HCT116 (cell line): ENCODE results near the gene FOXK1. TPM values are rescaled to one million over a fixed set of nuclear protein-coding genes. Genes with fewer than 3 reads are reported as not detected.

ENCODE experiments used
- ATAC-seq: fragments of 200-7000 bp; cut with Tn5 transposase; 2 replicates; pipeline ENCODE4 v1.9.1; 2020; ENCODE audit warnings: mild to moderate bottlenecking, moderate library complexity
- BruUV-seq: library from RNA; stranded (reverse); fragments of 400-500 nt; replicated peaks from 2 replicates; lab custom pipeline; 2021; lab: Mats Ljungman, UMichigan
- CTCF ChIA-PET: fragments of 300-600 bp; sonication (Branson Sonifier 250); formaldehyde crosslinking; loops from one replicate; lab custom pipeline; 2021; ENCODE audit warnings: antibody characterized with exemption; lab: Charles Lee
- POLR2A ChIA-PET: fragments of 300-600, 350-600 bp; sonication (Branson Sonifier 250); formaldehyde crosslinking; loops from one replicate; lab custom pipeline; 2021; ENCODE audit warnings: antibody characterized with exemption; lab: Charles Lee
- RAD21 ChIA-PET, 2 experiments: fragments of 300-600 bp; sonication (Branson Sonifier 250); formaldehyde crosslinking; loops; one replicate each; lab custom pipeline; 2023; ENCODE audit warnings: low total read pairs in 2 of 2; ENCODE audit not compliant: uncharacterized antibody in 2 of 2, unreplicated experiment in 2 of 2, low non-redundant PET in 1 of 2; lab: Charles Lee
- DNase-seq: peaks from one replicate; pipeline ENCODE4 v3.0.0-alpha.2; 2010; ENCODE audit warnings: low read depth, low spot score
- H2AFZ ChIP-seq: fragments of 200-600 bp; shearing (Covaris generic), sonication (generic); 2 replicates; pipeline ENCODE4 v1.6.1; 2017; ENCODE audit warnings: low read depth, mixed run types, mixed read lengths, antibody characterized with exemption, low read length; ENCODE audit not compliant: poor library complexity, severe bottlenecking
- H3K27ac ChIP-seq: 2 replicates; pipeline ENCODE4 v1.5.1; 2012; ENCODE audit warnings: low read depth, low read length
- H3K27me3 ChIP-seq: fragments of 200-600 bp; sonication (generic); 2 replicates; pipeline ENCODE4 v1.6.1; 2016; ENCODE audit warnings: mixed run types, low read length, mixed read lengths; ENCODE audit not compliant: insufficient read depth
- H3K36me3 ChIP-seq, 2 experiments: fragments of 200-500 bp in 1 of 2; fragments of 200-600 bp in 1 of 2; sonication (Bioruptor generic) in 1 of 2; sonication (generic) in 1 of 2; 2 replicates each; pipeline versions ENCODE4 v1.5.1 to v1.6.1; 2014 to 2016; ENCODE audit warnings: low read length in 2 of 2, inconsistent platforms in 1 of 2, mixed read lengths in 1 of 2, mixed run types in 1 of 2; ENCODE audit not compliant: insufficient read depth in 2 of 2, control insufficient read depth in 1 of 2
- H3K4me1 ChIP-seq, 2 experiments: fragments of 200-600 bp in 1 of 2; sonication (generic) in 1 of 2; 2 replicates each; pipeline versions ENCODE4 v1.5.1 to v1.6.1; 2012 to 2017; ENCODE audit warnings: low read length in 2 of 2, inconsistent platforms in 1 of 2, mild to moderate bottlenecking in 1 of 2, mixed read lengths in 1 of 2, mixed run types in 1 of 2, moderate library complexity in 1 of 2; ENCODE audit not compliant: insufficient read depth in 2 of 2, control insufficient read depth in 1 of 2
- H3K4me2 ChIP-seq: fragments of 200-600 bp; sonication (generic); 2 replicates; pipeline ENCODE4 v1.6.1; 2017; ENCODE audit warnings: mixed run types, low read length, mixed read lengths
- H3K4me3 ChIP-seq, 2 experiments: fragments of 200-600 bp in 1 of 2; sonication (generic) in 1 of 2; replicated peaks in 1 of 2; 2 replicates each; pipeline ENCODE4 v1.5.1; 2011 to 2016; ENCODE audit warnings: low read length in 2 of 2, control low read depth in 1 of 2, low read depth in 1 of 2, mild to moderate bottlenecking in 1 of 2, mixed read lengths in 1 of 2, mixed run types in 1 of 2
- H3K79me2 ChIP-seq: fragments of 200-600 bp; sonication (generic); 2 replicates; pipeline ENCODE4 v1.6.1; 2017; ENCODE audit warnings: mild to moderate bottlenecking, mixed run types, low read length, moderate library complexity, mixed read lengths; ENCODE audit not compliant: insufficient read depth
- H3K9ac ChIP-seq: fragments of 200-600 bp; sonication (generic); 2 replicates; pipeline ENCODE4 v1.6.1; 2016; ENCODE audit warnings: low read length, mixed read lengths
- H3K9me2 ChIP-seq: fragments of 200-600 bp; sonication (generic), shearing (Covaris generic); 2 replicates; pipeline ENCODE4 v1.6.1; 2017; ENCODE audit warnings: mixed run types, mild to moderate bottlenecking, moderate library complexity; ENCODE audit not compliant: insufficient read depth
- H3K9me3 ChIP-seq, 2 experiments: fragments of 200-500 bp in 1 of 2; fragments of 200-600 bp in 1 of 2; sonication (Bioruptor generic) in 1 of 2; sonication (generic) in 1 of 2; 2 replicates each; pipeline ENCODE4 v1.6.1; 2014 to 2017; ENCODE audit warnings: low read length in 2 of 2, mixed read lengths in 2 of 2, inconsistent platforms in 1 of 2, low read depth in 1 of 2, mild to moderate bottlenecking in 1 of 2, mixed run types in 1 of 2, moderate library complexity in 1 of 2; ENCODE audit not compliant: control insufficient read depth in 1 of 2, insufficient read depth in 1 of 2
- H4K20me1 ChIP-seq: fragments of 200-600 bp; sonication (generic), shearing (Covaris generic); 2 replicates; pipeline ENCODE4 v1.6.1; 2017; ENCODE audit warnings: mixed run types, mild to moderate bottlenecking, moderate library complexity; ENCODE audit not compliant: insufficient read depth
- EGR1 ChIP-seq: IDR thresholded peaks from 2 replicates; pipeline ENCODE4 v1.6.1; 2012; ENCODE audit warnings: low read depth
- EZH2phosphoT487 ChIP-seq: fragments of 200-600 bp; IDR thresholded peaks from 2 replicates; pipeline ENCODE4 v1.6.1; 2018; ENCODE audit warnings: antibody characterized with exemption, borderline replicate concordance
- FOSL1 ChIP-seq: IDR thresholded peaks from 2 replicates; pipeline ENCODE4 v1.6.1; 2012; ENCODE audit warnings: low read depth
- MAX ChIP-seq: IDR thresholded peaks from 2 replicates; pipeline ENCODE4 v1.6.1; 2012
- POLR2A ChIP-seq: IDR thresholded peaks from 2 replicates; pipeline ENCODE4 v1.7.0; 2011; ENCODE audit warnings: borderline replicate concordance; ENCODE audit not compliant: insufficient read depth, insufficient read length; ENCODE audit errors: extremely low read depth
- POLR2AphosphoS5 ChIP-seq: IDR thresholded peaks from 2 replicates; pipeline ENCODE4 v1.6.1; 2011; ENCODE audit warnings: mild to moderate bottlenecking, low read depth, low read length, moderate library complexity
- SIN3A ChIP-seq: IDR thresholded peaks from 2 replicates; pipeline ENCODE4 v1.6.1; 2012; ENCODE audit warnings: low read depth
- TCF7L2 ChIP-seq: IDR thresholded peaks from 2 replicates; pipeline ENCODE4 v1.7.0; 2011; ENCODE audit warnings: borderline replicate concordance, inconsistent platforms; ENCODE audit not compliant: insufficient read depth, insufficient read length; ENCODE audit errors: extremely low read depth
- ZFX ChIP-seq: fragments of 450-650 bp; IDR thresholded peaks from 2 replicates; pipeline ENCODE4 v1.6.1; 2017
- ZNF274 ChIP-seq: fragments of 200-500 bp; sonication (Bioruptor generic); IDR thresholded peaks from 2 replicates; pipeline ENCODE4 v1.6.1; 2014; ENCODE audit warnings: mild to moderate bottlenecking, low read depth, low read length, inconsistent platforms
- intact Hi-C: fragments of 100-400 bp; cut with micrococcal nuclease; formaldehyde crosslinking; loops from 2 replicates; pipeline ENCODE4 v1.10.0; 2022
- total RNA-seq: library from RNA; stranded (reverse); gene quantifications from one replicate; pipeline ENCODE4 v1.2.1, GENCODE V29; 2021; ENCODE audit not compliant: unreplicated experiment
- TF ChIP-seq, protein P1 (sequence below): IDR thresholded peaks from 2 replicates; pipeline ENCODE4 v1.6.1; 2012
- TF ChIP-seq, protein P2 (sequence below): IDR thresholded peaks from 2 replicates; pipeline ENCODE4 v1.6.1; 2012; ENCODE audit warnings: low read depth

FOXK1 gene
- total RNA-seq, 1 experiment from 2014 or later = 60.5 TPM

- no peak overlapping the region for H3K9ac ChIP-seq
- peaks cover 99% of the 10 kb centered on the region for H3K79me2 ChIP-seq
- peaks cover 0 to 5% of the 10 kb centered on the region in 2 experiments; a peak in 1 of 4 replicates for H3K36me3 ChIP-seq
- TF ChIP-seq MAX (no peak), EGR1 (no peak), EZH2phosphoT487 (no peak)
- TF ChIP-seq, protein P1, sequence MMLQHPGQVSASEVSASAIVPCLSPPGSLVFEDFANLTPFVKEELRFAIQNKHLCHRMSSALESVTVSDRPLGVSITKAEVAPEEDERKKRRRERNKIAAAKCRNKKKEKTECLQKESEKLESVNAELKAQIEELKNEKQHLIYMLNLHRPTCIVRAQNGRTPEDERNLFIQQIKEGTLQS = no peak
- H2AFZ ChIP-seq = no peak overlapping the region
- no peak overlapping the region for H3K4me3 ChIP-seq
- BruUV-seq = no TSS peak
- H4K20me1 ChIP-seq = 0 out of 2 replicates have a peak, but pooled peaks cover 8% of the 10 kb centered on the region
- no peaks in the 10 kb centered on the region for H3K9me3 ChIP-seq
- ChIA-PET POLR2A (no interaction called here), CTCF (interaction anchor here (0.5 kb wide), 1 partner anchor 212 kb away, joined by 3 read pairs; no protein-coding TSS in a partner anchor), RAD21 (no interaction called here)
- no peak overlapping the region for H3K4me2 ChIP-seq
- intact Hi-C loops = loop anchor here (5.0 kb wide), 1 partner anchor 43 kb away; no protein-coding TSS in a partner anchor
- H3K27me3 ChIP-seq = no peaks in the 10 kb centered on the region
- H3K4me1 ChIP-seq = peaks cover 9 to 21% of the 10 kb centered on the region in 2 experiments; a peak in 3 of 4 replicates
- ATAC-seq = no peak
- DNase-seq = no peak
- H3K9me2 ChIP-seq = no peaks in the 10 kb centered on the region
- H3K27ac ChIP-seq = no peak overlapping the region
Observed at GRCh38 chr7:4694305-4694704, 12.2 kb downstream of the FOXK1 start.

GRCh38 chr7:4698707-4699275, 16.7 kb downstream of the FOXK1 start:
- peaks cover 0 to 7% of the 10 kb centered on the region in 2 experiments; a peak in 2 of 4 replicates for H3K4me1 ChIP-seq
- no peak for ATAC-seq
- H3K4me3 ChIP-seq = no peak overlapping the region
- H4K20me1 ChIP-seq = no peaks in the 10 kb centered on the region
- no peak overlapping the region for H2AFZ ChIP-seq
- H3K27me3 ChIP-seq = no peaks in the 10 kb centered on the region
- intact Hi-C loops = no loop called here
- ChIA-PET RAD21 (no interaction called here), CTCF (no interaction called here), POLR2A (no interaction called here)
- no TSS peak for BruUV-seq
- TF ChIP-seq FOSL1 = no peak
- TF ChIP-seq EZH2phosphoT487 = no peak
- TF ChIP-seq ZFX = no peak
- TF ChIP-seq SIN3A = no peak
- no peak for TF ChIP-seq ZNF274
- TF ChIP-seq, protein P2, sequence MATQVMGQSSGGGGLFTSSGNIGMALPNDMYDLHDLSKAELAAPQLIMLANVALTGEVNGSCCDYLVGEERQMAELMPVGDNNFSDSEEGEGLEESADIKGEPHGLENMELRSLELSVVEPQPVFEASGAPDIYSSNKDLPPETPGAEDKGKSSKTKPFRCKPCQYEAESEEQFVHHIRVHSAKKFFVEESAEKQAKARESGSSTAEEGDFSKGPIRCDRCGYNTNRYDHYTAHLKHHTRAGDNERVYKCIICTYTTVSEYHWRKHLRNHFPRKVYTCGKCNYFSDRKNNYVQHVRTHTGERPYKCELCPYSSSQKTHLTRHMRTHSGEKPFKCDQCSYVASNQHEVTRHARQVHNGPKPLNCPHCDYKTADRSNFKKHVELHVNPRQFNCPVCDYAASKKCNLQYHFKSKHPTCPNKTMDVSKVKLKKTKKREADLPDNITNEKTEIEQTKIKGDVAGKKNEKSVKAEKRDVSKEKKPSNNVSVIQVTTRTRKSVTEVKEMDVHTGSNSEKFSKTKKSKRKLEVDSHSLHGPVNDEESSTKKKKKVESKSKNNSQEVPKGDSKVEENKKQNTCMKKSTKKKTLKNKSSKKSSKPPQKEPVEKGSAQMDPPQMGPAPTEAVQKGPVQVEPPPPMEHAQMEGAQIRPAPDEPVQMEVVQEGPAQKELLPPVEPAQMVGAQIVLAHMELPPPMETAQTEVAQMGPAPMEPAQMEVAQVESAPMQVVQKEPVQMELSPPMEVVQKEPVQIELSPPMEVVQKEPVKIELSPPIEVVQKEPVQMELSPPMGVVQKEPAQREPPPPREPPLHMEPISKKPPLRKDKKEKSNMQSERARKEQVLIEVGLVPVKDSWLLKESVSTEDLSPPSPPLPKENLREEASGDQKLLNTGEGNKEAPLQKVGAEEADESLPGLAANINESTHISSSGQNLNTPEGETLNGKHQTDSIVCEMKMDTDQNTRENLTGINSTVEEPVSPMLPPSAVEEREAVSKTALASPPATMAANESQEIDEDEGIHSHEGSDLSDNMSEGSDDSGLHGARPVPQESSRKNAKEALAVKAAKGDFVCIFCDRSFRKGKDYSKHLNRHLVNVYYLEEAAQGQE = no peak
- TF ChIP-seq MAX = no peak
- no peak for TF ChIP-seq POLR2AphosphoS5
- TF ChIP-seq POLR2A = no peak
- no peak for TF ChIP-seq TCF7L2
- TF ChIP-seq EGR1 = no peak
- DNase-seq = no peak
- no peak overlapping the region for H3K9ac ChIP-seq
- H3K36me3 ChIP-seq = peaks cover 0 to 5% of the 10 kb centered on the region in 2 experiments; a peak in 1 of 4 replicates
- H3K9me2 ChIP-seq = no peaks in the 10 kb centered on the region
- H3K9me3 ChIP-seq = no peaks in the 10 kb centered on the region
- peaks cover 98% of the 10 kb centered on the region for H3K79me2 ChIP-seq
- H3K27ac ChIP-seq = no peak overlapping the region
- no peak overlapping the region for H3K4me2 ChIP-seq
